ENCODE results near the gene GCA. TPM values are rescaled to one million over a fixed set of nuclear protein-coding genes. Genes with fewer than 3 reads are reported as not detected.

Gene GCA
- polyA plus RNA-seq, 1 donor from 2014 or later = 45.3 TPM

- Histone ChIP-seq H3K9me3 (ENCODE audit: low read length) (no peaks in the 10 kb centered on the region), H2AFZ (ENCODE audit: low read depth, low read length) (no peak overlapping the region), H3K9me2 (ENCODE audit: insufficient read depth, low read length) (no peaks in the 10 kb centered on the region), H4K20me1 (ENCODE audit: insufficient read depth) (no peaks in the 10 kb centered on the region), H3K27ac (ENCODE audit: low read length) (no peak overlapping the region), H3K4me3 (ENCODE audit: low read length) (no peak overlapping the region), H3K36me3 (ENCODE audit: insufficient read depth, low read length) (no peaks in the 10 kb centered on the region), H3K79me2 (replicated peaks; ENCODE audit: insufficient read depth, low read length) (no peaks in the 10 kb centered on the region), H3K9ac (ENCODE audit: low read length) (no peak overlapping the region), H3F3A (ENCODE audit: insufficient read depth, low read length, poor library complexity, severe bottlenecking) (no peaks in the 10 kb centered on the region), H3K27me3 (ENCODE audit: insufficient read depth, low read depth, low read length) (no peaks in the 10 kb centered on the region), H3K4me2 (ENCODE audit: low read length) (no peak overlapping the region)
- no peak for TF ChIP-seq POLR2AphosphoS5 (IDR thresholded peaks at IDR 0.05)
- TF ChIP-seq EZH2 (IDR thresholded peaks at IDR 0.05; ENCODE audit: borderline replicate concordance, insufficient read depth, low read length, poor library complexity, severe bottlenecking) = no peak
- no peak for TF ChIP-seq TAF1 (IDR thresholded peaks at IDR 0.05; ENCODE audit: low read depth)
- TF ChIP-seq EP300 (conservative IDR thresholded peaks at IDR 0.05; ENCODE audit: poor library complexity, severe bottlenecking) = no peak
- no peak for TF ChIP-seq SMC3 (conservative IDR thresholded peaks at IDR 0.05; ENCODE audit: poor library complexity)
- no peak for TF ChIP-seq MXI1 (conservative IDR thresholded peaks at IDR 0.05; ENCODE audit: poor library complexity, severe bottlenecking)
- TF ChIP-seq RAD21 (conservative IDR thresholded peaks at IDR 0.05) = no peak
- TF ChIP-seq, protein P1, sequence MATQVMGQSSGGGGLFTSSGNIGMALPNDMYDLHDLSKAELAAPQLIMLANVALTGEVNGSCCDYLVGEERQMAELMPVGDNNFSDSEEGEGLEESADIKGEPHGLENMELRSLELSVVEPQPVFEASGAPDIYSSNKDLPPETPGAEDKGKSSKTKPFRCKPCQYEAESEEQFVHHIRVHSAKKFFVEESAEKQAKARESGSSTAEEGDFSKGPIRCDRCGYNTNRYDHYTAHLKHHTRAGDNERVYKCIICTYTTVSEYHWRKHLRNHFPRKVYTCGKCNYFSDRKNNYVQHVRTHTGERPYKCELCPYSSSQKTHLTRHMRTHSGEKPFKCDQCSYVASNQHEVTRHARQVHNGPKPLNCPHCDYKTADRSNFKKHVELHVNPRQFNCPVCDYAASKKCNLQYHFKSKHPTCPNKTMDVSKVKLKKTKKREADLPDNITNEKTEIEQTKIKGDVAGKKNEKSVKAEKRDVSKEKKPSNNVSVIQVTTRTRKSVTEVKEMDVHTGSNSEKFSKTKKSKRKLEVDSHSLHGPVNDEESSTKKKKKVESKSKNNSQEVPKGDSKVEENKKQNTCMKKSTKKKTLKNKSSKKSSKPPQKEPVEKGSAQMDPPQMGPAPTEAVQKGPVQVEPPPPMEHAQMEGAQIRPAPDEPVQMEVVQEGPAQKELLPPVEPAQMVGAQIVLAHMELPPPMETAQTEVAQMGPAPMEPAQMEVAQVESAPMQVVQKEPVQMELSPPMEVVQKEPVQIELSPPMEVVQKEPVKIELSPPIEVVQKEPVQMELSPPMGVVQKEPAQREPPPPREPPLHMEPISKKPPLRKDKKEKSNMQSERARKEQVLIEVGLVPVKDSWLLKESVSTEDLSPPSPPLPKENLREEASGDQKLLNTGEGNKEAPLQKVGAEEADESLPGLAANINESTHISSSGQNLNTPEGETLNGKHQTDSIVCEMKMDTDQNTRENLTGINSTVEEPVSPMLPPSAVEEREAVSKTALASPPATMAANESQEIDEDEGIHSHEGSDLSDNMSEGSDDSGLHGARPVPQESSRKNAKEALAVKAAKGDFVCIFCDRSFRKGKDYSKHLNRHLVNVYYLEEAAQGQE (IDR thresholded peaks at IDR 0.05; ENCODE audit: borderline replicate concordance) = no peak
- no peak for TF ChIP-seq CTCF (IDR thresholded peaks at IDR 0.05; ENCODE audit: poor library complexity, severe bottlenecking)
These were observed 6.1 kb upstream of the GCA start for GRCh38 chr2:162337868-162338267.

- Histone ChIP-seq H4K20me1 (ENCODE audit: insufficient read depth) (no peaks in the 10 kb centered on the region), H3K9ac (ENCODE audit: low read length) (no peak overlapping the region), H3K79me2 (replicated peaks; ENCODE audit: insufficient read depth, low read length) (no peaks in the 10 kb centered on the region), H3K27ac (ENCODE audit: low read length) (no peak overlapping the region), H3K36me3 (ENCODE audit: insufficient read depth, low read length) (no peaks in the 10 kb centered on the region), H2AFZ (ENCODE audit: low read depth, low read length) (no peak overlapping the region), H3K4me2 (ENCODE audit: low read length) (no peak overlapping the region), H3F3A (ENCODE audit: insufficient read depth, low read length, poor library complexity, severe bottlenecking) (no peaks in the 10 kb centered on the region), H3K4me3 (ENCODE audit: low read length) (no peak overlapping the region), H3K27me3 (ENCODE audit: insufficient read depth, low read depth, low read length) (no peaks in the 10 kb centered on the region), H3K9me3 (ENCODE audit: low read length) (no peaks in the 10 kb centered on the region), H3K9me2 (ENCODE audit: insufficient read depth, low read length) (no peaks in the 10 kb centered on the region)
- TF ChIP-seq EZH2 (IDR thresholded peaks at IDR 0.05; ENCODE audit: borderline replicate concordance, insufficient read depth, low read length, poor library complexity, severe bottlenecking) = no peak
- no peak for TF ChIP-seq TAF1 (IDR thresholded peaks at IDR 0.05; ENCODE audit: low read depth)
- no peak for TF ChIP-seq EP300 (conservative IDR thresholded peaks at IDR 0.05; ENCODE audit: poor library complexity, severe bottlenecking)
- TF ChIP-seq POLR2AphosphoS5 (IDR thresholded peaks at IDR 0.05) = no peak
- no peak for TF ChIP-seq RAD21 (conservative IDR thresholded peaks at IDR 0.05)
- TF ChIP-seq CTCF (IDR thresholded peaks at IDR 0.05; ENCODE audit: poor library complexity, severe bottlenecking) = no peak
- TF ChIP-seq, protein P1 (IDR thresholded peaks at IDR 0.05; ENCODE audit: borderline replicate concordance) = no peak
These were observed 3.1 kb upstream of the GCA start for GRCh38 chr2:162340822-162341221.
